A204.1 (cell line): Measurements from ENCODE around the gene BARHL1.

Experiments
- FAIRE-seq: peaks from 2 replicates; lab custom pipeline; 2012; peaks lifted over from hg19 to GRCh38; lab: Jason Lieb, UNC

BARHL1 gene

GRCh38 chr9:132622159-132622558, 39.8 kb downstream of the BARHL1 start:
- no peak for FAIRE-seq

GRCh38 chr9:132626285-132626684, 43.9 kb downstream of the BARHL1 start:
- FAIRE-seq, result no peak

GRCh38 chr9:132627106-132627505, 44.7 kb downstream of the BARHL1 start:
- FAIRE-seq, result no peak

GRCh38 chr9:132627594-132627993, 45.2 kb downstream of the BARHL1 start:
- no peak for FAIRE-seq

- no peak for FAIRE-seq
Measured at GRCh38 chr9:132628746-132629145, 46.3 kb downstream of the BARHL1 start.

- no peak for FAIRE-seq
Measured at GRCh38 chr9:132630116-132630515, 47.7 kb downstream of the BARHL1 start.

- no peak for FAIRE-seq
Measured at GRCh38 chr9:132630811-132631210, 48.4 kb downstream of the BARHL1 start.

- no peak for FAIRE-seq
Measured at GRCh38 chr9:132631280-132631679, 48.9 kb downstream of the BARHL1 start.

- FAIRE-seq, result no peak
Measured at GRCh38 chr9:132631685-132632084, 49.3 kb downstream of the BARHL1 start.

- FAIRE-seq, result no peak
Measured at GRCh38 chr9:132632413-132633129, 50.2 kb downstream of the BARHL1 start.

GRCh38 chr9:132634327-132634726, 51.9 kb downstream of the BARHL1 start:
- no peak for FAIRE-seq

- FAIRE-seq, result no peak
Measured at GRCh38 chr9:132637351-132637750, 54.9 kb downstream of the BARHL1 start.

GRCh38 chr9:132637801-132638200, 55.4 kb downstream of the BARHL1 start:
- FAIRE-seq, result no peak

- FAIRE-seq, result no peak
Measured at GRCh38 chr9:132638240-132638639, 55.8 kb downstream of the BARHL1 start.

GRCh38 chr9:132639322-132639721, 56.9 kb downstream of the BARHL1 start:
- no peak for FAIRE-seq
